AG08395 (cell line): ENCODE data around the gene NWD2.
"Not testable (repeated sequence)": the region's sequence is repeated elsewhere in the genome, so short reads cannot be mapped to it uniquely, and the experiment has no call there.

Experiments
- DNase-seq: peaks from one replicate; pipeline ENCODE4 v3.0.0; 2012; ENCODE audit warnings: mixed read lengths, low spot score

NWD2 gene

DNA sequence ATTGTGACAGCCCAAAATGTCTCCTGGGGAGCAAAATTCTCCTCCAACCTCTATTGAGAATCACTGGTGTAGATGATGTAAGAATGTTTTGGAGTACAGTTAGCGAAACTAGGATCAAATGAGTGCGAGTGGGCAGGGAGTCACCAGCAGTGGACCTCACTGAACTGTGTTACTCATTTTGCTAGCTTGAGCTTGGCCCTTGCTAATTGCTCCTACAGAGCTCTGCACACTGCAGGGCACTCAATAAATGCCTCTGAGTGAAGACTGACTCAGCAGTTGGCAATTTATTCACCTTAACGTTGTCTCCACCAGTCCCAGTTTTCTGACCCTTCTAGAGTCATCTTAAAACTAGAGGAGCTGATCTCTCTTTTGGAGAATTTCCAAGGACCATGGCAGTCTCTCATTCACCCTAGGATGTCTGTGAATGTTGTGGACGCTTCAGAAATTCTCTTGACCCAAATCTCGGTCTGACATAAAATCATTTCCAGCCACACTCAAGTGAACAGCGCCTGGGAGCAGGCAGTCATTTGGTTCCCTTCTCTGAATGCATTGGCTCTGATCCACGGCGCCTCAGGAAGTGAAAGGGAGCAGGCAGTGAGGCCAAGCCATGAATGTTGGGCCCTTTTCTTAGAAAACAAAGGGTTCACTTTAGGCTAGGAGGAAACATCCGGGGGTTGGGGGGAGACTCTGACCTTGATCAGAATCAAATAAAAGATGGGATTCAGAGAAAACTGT lies 148.1 kb downstream of the NWD2 start:
- no peak for DNase-seq

DNA sequence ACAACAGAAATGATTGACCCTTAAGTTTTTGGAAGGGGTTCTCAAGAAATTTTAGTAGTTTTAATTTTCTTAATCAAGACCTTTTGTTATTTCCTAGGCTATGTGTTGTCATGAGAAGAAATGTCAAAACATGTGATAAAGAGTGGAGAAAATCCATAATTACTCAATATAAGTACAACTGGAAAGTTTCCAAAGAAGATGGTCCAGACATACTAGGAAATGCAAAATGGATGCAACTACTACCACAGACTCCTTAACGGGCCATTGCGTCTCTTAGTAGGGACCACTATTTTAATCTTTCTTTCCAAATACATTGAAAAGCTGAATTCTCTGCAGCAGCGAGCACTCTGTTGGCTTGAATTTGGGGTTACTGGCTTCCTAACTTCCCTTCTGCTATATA lies 148.8 kb downstream of the NWD2 start:
- DNase-seq: no peak

DNA sequence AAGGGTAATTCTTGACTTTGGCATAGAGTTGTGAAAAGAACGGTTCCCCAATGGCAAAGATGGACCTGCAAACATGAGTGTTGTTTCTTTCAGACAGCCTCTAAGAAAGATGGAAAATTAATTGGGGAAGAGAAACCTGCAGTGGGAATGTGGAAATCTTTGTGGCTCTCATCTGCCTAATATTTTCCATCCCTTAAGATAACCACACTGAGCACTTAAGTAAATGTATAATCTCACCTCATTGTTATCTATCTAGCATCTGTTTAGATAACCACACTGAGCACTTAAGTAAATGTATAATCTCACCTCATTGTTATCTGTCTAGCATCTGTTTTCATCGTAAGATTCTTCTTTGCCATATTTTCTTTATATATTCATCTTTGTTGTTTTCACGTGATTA lies 149.3 kb downstream of the NWD2 start:
- DNase-seq: no peak

DNA sequence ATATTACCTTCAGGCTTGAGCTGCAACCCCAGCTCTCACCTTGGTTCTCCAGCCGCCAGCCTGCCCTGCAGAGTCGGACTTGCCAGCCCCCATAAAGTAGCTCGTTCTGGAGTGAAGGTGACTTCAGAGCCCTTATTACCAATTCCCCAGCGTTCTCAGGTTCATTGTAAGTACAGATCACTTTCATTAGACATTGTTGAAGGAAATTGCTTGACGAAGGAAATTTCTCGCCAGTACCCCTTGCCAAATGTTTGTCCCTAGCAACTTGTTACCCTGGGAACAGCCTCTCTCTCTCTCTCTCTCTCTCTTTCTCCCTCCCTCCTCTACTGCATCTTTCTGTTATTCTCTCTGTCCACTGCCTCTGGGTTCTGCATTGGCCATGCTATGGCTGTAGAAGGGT lies 153.0 kb downstream of the NWD2 start:
- DNase-seq: no peak

DNA sequence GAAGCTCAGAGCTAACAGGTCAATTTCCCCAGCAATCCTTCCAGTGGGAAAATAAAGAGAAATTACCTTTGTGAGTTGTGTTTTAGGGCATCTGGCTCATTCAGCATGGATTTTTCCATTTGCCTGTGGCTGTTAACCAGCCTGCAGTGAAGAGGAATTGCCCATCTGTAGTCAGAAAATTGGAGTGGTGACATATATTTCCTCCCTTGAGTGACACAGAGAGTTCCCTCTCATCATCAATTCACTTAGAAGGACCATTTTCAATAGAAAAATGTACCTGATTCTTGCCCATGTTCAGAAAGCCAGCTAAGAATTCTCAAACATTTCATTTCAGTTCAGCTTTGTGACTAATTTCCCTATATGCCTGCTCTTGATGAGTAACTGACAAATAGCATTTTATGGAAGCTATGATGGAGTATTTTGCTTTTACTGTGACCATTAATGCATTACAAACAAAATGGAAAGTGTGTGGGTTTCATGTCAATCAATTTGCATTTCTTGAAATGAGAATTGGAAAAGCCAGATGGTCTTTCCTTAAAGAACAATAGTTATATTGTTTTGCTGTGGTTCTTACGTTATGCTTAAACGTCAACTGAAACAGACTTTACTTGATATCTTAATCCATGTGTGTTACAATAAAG lies 155.8 kb downstream of the NWD2 start:
- DNase-seq: no peak

DNA sequence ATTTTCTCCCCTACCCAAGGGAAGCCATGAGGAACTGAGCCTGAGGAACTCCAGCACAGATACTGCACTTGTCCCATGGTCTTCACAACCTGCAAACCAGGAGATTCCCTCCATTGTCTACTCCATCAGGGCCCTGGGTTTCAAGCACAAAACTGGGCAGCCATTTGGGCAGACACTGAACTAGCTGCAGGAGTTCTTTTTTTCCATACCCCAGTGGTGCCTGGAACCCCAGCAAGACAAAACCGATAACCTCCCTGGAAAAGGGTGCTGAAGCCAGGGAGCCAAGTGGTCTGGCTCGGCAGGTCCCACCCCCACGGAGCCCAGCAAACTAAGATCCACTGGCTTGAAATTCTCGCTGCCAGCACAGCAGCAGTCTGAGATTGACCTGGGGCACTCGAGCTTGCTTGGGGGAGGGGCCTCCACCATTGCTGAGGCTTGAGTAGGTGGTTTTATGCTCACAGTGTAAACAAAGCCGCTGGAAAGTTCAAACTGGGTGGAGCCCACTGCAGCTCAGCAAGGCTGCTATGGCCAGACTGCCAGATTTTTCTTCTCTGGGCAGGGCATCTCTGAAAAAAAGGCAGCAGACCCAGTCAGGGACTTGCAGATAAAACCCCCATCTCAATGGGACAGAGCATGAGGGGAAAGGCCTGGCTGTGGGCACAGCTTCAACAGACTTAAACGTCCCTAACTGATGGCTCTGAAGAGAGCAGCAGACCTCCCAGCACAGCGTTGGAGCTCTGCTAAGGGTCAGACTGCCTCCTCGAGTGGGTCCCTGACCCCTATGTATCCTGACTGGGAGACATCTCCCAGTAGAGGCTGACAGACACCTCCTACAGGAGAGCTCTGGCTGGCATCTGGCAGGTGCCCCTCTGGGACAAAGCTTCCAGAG lies 163.6 kb downstream of the NWD2 start:
- not testable (repeated sequence) for DNase-seq

DNA sequence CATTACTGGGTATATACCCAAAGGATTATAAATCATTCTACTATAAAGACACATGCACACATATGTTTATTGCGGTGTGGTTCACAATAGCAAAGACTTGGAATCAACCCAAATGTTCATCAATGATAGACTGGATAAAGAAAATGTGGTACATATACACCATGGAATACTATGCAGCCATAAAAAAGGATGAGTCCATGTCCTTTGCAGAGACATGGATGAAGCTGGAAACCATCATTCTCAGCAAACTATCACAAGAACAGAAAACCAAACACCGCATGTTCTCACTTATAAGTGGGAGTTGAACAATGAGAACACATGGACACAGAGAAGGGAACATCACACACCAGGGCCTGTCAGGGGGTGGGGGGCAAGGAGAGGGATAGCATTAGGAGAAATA lies 169.1 kb downstream of the NWD2 start:
- not testable (repeated sequence) for DNase-seq

DNA sequence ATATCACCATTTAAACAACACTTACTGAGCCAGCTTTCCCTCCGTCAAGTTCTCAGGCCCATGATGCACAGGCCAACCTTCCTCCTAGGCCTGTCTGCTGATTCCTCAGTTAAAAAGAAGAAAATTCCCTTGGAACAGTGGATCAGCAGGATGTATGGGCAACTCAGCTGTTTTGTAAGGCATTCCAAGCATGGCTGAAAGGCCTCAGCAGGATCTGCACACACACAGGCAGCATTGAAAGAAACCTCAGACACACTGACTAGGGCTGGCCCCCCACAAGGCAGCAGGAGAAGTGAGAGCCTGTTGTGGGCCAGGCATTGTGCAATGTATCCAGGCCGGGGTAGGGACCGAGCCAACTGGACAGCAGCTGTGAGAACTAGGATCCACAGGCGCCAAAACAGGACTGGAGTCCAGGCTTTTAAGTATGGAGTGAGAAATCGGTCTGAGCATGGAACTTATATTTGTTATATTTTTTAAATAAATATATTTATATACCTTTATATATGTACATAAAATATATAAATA lies 171.4 kb downstream of the NWD2 start:
- no peak for DNase-seq

DNA sequence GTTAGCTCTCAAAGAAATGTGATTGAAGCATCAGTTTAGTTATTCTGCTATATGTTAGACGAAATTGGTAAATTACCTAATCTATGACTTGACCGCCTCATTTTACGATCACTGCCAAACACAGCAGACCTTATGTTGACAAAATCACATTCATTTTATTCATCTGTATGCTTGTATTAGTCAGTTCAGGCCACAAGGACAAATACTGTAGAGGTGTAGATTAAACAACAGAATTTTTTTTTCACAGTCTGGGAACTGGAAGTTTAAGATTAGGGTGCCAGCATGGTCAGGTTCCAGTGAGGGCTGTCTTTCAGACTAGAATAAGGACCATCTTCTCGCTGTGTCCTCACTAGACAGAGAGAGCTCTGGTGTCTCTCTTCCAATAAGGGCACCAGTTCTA lies 177.1 kb downstream of the NWD2 start:
- DNase-seq: no peak

DNA sequence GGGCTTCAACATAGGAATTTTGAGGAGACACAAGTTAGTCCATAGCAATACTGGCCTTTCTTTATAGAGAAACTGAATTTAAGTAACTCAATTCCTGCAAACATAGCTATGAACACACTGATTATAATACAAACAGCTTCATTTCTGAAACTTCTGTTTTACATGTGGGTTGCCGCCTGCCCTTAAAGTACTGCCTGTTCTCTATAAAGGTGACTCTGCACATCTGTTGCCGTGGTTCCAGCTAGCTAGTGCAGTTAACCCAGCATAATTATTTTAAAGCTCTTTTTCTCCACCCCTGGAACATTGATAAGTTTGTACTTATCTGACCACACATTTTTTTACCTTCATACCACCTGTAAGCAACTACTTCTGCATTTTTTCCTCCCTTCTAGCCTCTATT lies 177.6 kb downstream of the NWD2 start:
- no peak for DNase-seq

DNA sequence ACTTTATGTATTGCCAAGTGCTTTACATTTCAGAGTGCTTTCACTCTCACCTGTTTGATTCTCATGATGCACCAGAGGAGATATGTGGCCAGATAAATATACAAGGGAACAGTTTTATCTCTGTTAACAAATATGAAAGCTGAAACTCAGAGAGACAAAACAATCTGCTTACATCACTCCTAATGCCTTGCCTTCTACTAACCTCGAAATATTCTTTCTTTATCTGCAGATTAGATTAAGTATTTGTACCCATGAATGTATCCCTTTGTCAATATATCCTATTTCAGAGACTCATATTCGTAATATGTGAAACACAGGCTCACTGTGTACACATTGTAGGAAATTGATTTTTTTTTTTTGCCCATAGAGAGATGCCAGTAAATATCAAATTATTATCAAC lies 178.1 kb downstream of the NWD2 start:
- DNase-seq: no peak

DNA sequence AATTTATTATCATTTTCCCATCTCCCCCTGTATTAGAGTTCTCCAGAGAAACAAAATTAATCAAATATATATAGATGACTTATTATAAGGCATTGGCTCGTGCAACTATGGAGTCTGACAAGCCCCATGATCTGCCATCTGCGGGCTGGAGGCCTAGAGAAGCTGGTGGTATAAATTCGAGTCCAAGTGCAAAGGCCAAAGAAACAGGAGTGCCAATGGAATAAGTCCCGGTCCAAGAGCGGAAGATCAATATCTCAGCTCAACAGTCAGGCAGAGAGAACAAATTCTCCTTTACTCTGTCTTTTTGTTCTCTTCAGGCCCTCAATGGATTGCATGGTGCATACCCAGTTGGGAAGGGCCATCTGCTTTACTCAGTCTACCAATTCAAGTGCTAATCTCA lies 178.8 kb downstream of the NWD2 start:
- DNase-seq: no peak

DNA sequence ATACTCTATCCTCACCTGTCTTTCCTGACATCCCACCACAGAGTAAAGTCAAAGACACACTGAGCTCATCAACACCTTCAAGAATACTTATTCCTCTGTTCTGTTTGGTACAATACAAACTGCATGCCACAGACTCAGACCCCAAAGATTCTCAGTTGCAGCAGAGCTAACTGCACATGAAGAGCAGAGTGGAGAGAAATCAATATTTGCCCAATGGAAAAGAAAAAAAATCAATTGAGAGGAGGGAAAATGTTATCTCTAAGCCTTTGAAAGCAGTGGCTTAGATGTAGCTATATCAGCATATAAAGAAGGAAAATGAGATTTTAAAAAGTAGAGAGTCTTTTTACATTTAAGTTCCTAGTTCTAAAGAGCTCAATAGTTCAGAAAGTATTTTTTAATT lies 180.2 kb downstream of the NWD2 start:
- DNase-seq: no peak

DNA sequence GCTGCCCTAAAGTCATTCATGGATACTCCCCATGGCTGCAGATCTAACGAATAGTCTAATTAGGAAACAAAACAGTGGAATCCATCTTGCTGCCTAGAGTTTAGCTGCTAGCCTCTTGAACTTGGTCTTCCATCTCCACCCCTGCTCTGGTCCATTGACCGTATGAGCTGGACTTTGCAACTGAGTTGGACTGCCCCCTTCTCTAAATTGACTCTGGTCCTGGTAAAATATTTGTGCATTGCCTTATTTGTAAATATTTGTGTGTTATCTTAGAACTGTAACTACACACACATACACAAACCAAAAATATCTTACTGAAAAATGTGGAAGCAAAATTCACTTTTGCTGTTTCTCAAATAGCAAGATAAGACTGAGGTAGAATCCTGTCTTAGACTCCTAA lies 181.3 kb downstream of the NWD2 start:
- no peak for DNase-seq

DNA sequence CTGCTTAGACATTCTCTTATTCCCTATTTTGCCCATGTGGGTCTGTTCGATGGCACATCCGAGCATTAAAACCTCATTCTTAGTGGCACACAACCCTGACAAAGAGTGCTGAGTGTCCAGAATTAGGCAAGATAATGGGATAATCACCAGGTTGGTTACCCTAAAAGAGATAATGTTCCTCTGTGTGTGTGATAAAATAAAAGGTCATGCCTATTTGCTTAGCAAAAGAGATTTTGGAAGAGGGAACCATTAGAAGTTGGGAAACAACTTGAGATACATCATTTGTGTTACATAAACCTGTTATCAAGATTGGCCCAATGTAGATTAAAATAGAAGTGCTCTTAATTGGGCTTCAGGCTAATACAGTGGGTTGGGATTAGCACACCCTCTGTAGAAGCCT lies 182.7 kb downstream of the NWD2 start:
- no peak for DNase-seq

DNA sequence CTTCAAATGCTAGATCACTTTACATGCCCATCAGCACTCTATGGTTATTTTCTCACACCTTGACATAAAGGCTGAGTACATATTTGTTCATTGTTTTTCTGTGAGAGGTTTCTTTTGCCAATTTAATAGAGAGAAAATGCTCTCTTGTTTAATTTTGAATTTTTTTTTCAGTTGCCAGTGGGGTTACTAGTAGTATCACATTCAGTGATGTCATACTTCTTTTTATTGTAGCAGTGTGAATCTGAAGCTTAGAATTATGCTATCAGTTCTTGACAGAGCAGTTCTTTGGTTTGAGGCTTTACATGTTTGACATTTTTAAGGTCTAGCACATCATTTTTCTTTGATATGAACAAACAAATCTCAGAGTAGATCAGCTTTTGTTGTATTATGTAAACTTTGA lies 185.4 kb downstream of the NWD2 start:
- no peak for DNase-seq

DNA sequence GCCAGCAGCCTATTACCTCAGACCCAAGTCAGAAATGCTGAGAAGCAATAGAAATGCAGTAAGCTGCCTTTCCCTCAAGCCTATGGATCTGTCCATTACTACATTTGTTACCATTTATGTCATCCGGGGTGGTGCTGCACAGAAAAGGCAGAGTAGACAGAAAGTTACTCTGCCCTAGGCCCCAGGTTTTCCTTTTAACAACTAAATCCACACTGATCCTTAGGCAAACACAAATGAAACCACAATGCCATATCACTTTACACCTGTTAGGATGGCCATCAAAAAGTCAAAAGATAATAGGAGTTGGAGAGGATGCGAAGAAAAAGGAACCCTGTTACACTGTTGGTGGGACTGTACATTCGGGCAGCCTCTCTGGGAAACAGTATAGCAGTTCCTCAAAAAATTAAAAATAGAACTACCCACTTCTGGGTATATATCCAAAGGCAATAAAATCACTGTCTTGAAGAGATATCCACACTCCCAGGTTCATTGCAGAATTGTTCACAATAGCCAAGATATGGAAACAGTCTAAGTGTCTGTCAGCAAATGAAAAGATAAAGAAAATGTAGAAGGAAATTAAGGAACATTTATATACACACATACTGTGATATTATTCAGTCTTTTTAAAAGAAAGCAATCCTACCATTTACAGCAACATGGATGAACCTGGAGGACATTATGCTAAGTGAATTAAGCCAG lies 186.3 kb downstream of the NWD2 start:
- DNase-seq: no peak

DNA sequence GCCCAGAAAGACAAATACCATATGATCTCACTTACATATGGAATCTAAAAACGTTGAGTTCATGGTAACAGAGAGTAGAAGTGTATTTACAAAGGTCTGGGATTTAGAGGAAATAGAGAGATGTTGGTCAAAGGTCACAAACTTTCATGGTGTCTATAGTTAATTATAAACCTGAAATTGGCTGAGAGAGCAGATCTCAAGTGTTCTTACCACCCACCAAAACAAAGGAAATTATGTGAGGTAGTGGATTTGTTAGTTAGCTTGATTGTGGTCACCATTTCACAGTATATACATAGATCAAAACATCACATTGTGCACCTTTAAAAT lies 186.8 kb downstream of the NWD2 start:
- no peak for DNase-seq

DNA sequence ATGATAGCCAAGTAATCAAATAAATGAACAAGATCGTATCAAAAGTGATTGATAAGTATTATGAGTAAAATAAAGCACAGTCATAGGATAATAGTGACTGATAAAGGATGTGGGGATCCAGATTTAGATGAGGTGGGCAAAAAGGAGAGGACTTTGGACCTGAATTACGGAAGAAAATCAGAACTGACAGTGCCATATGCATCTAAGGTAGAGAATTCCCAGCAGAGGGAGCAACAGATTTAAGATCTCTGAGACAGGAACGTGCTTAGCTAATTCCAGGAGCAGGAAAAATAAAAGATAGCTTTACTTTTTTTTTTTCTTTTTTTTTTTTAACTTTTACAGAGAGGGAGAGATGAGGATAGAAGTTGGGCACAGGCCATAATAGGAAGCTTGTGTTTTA lies 189.9 kb downstream of the NWD2 start:
- DNase-seq: no peak

DNA sequence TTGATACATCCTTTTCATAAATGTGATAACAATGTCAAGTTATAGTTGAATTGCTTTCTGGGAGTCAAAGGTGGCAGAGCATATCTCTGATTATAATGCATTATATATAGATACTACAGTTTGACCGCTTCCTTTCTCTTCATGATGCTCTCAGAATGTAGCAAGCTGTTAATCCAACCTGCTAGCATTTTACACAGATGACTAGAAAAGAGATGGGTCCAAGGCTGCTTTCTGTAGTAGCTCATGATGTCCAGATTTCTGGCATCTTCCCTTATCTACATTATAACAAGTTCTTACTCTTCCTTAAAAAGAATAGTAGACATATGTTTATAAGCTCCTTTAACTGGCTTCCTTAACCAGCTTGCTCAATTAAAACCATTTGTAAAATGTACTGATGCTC lies 192.0 kb downstream of the NWD2 start:
- DNase-seq: no peak

DNA sequence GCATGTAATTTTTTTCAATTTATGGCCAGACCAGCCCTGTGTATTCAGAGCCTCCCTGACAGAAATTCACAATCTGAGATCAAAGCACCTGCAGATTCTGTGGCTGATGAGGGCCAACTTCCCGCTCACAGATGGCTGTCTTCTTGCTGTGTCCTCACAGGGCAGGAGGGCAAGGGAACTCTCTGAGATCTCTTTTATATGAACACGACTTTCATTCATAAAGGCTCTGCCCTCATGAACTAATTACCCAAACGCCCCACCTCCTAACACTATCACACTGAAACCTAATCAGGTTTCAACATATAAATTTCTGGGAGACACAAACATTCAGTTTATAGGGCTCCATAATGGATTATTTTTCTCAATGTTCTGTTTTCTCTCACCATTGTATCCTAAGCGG lies 192.6 kb downstream of the NWD2 start:
- no peak for DNase-seq

DNA sequence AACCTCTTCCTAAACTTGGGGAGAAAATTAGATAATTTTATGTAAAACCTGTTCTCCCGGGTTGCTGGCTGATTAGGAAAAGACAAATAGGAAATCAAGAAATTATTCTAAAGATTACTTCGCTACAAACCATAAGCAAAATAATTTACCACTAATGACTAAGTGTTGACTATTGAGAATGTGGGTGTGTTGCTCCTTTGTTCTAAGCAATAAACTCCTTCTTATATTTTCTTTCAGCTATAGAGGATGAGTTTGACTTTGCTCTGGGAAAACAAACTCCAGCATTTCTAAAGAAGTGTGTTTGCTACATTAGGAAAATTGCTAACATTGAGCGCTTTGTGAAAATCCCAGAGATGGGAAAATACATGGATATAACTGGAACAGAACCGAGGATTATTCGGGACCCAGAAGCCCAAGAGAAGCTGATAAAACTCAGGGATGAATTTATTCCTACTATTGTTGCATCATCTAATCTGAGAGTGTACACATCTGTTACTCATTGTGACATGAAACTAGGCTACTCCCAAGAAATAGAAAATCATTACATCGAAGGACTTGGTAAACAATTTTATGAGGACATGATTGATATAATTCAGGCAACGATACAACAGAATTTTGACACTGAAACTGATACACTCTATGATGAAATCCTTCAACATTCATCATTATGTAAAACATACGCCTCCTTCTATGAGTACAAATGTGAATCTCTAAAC lies 194.2 kb downstream of the NWD2 start:
- DNase-seq: no peak
